Measurements from ENCODE around the gene PRKAG2.
A peak's percentile ranks its signal among the peaks of the same experiment; 100 is the strongest.

The PRKAG2 gene

DNA sequence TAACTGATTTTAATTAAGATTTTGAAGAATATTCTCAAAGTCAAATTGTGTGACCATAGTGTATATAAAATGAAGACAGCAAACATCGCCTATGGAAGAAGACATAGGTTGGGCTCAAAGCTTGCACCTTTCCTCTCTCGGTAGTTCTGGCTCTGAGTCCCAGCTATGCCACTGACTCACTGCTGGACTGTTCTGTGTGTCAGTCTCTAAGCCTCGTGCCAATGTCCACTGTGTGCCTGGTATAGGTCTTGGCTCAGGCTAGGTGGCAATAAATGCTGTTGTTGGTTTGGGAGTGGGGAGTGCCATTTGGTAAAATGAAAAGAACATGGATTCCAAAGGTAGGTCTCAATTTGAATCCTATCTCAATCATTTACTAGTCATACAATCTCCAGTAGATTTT is 219.7 kb downstream of the PRKAG2 start:
- no peak overlapping the region for H3K4me3 Mint-ChIP-seq
- no peaks in the 10 kb centered on the region for H3K27me3 Mint-ChIP-seq
- H3K27ac Mint-ChIP-seq, result no peak overlapping the region
- H3K36me3 Mint-ChIP-seq, result no peaks in the 10 kb centered on the region
- H3K9me3 Mint-ChIP-seq, result no peaks in the 10 kb centered on the region
- no peaks in the 10 kb centered on the region for H3K4me1 Mint-ChIP-seq

DNA sequence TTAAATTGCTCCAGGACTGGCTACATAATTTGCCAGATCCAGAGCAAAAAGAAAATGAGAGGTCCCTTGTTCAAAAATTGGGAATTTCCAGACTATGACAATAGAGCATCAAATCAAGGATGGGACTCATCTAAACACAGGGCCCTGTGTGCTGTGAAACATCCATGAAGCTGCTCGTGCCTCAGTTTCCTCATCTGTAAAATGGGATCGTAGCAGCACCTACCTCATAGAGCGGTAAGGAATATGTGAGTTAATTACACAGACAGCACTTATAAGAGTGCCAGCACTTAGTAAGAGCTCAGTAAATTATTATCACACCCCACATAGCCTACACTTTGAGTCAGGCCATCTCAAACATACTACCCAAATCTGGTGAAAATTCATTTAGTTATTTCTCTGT is 221.4 kb downstream of the PRKAG2 start:
- Mint-ChIP-seq H3K36me3 (no peaks in the 10 kb centered on the region), H3K9me3 (no peaks in the 10 kb centered on the region), H3K4me3 (no peak overlapping the region), H3K4me1 (no peaks in the 10 kb centered on the region), H3K27ac (no peak overlapping the region), H3K27me3 (no peaks in the 10 kb centered on the region)

- peaks cover 5% of the 10 kb centered on the region for H3K36me3 Mint-ChIP-seq
- no peak overlapping the region for H3K4me3 Mint-ChIP-seq
- no peaks in the 10 kb centered on the region for H3K9me3 Mint-ChIP-seq
- H3K27me3 Mint-ChIP-seq, result no peaks in the 10 kb centered on the region
- no peak overlapping the region for H3K27ac Mint-ChIP-seq
- no peaks in the 10 kb centered on the region for H3K4me1 Mint-ChIP-seq
Observed at GRCh38 chr7:151652111-151652510, 224.8 kb downstream of the PRKAG2 start.

- peaks cover 9% of the 10 kb centered on the region for H3K36me3 Mint-ChIP-seq
- H3K27ac Mint-ChIP-seq, result no peak overlapping the region
- no peaks in the 10 kb centered on the region for H3K4me1 Mint-ChIP-seq
- no peaks in the 10 kb centered on the region for H3K27me3 Mint-ChIP-seq
- no peak overlapping the region for H3K4me3 Mint-ChIP-seq
- H3K9me3 Mint-ChIP-seq, result no peaks in the 10 kb centered on the region
Observed at GRCh38 chr7:151650161-151650560, 226.8 kb downstream of the PRKAG2 start.

DNA sequence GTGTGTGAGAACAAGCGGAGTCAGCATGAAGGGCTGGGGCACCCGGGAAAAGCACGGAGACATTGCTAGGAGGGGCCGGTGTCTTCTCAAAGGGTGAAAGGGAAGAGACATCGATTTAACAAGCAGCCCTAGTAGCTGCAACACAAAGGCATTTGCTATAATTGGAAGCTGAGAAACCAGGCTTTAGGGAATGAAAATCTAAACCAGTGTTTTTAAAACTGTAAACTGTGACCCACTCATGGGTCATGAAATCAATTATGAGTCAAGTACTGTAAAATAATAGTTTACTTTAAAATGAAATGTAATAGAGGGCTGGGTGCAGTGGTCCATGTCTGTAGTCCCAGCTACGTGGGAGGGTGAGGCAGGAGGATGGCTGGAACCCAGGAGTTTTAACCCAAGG is 228.5 kb downstream of the PRKAG2 start:
- Mint-ChIP-seq H3K4me1 (no peaks in the 10 kb centered on the region), H3K36me3 (peaks cover 9% of the 10 kb centered on the region), H3K4me3 (no peak overlapping the region), H3K27ac (no peak overlapping the region), H3K27me3 (no peaks in the 10 kb centered on the region), H3K9me3 (no peaks in the 10 kb centered on the region)

DNA sequence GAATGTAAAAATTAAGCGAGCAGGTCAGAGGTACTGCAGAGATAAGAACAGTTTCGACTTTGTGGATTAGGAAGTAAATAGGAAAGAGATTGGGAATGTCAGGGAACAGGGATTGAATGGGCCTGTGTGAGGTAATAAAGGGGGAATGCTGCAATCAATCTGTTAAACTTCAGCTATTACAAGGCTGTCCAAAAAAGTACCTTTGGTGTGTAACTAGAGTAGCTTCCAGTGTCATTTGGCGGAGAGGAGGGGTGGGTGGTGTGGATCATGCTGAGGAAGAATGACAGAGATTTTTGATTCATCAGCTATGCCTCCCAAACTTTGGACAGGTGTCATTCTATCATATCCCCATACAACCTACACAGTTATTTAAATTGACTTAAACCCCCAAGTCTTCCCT is 229.0 kb downstream of the PRKAG2 start:
- H3K27ac Mint-ChIP-seq, result no peak overlapping the region
- H3K9me3 Mint-ChIP-seq, result no peaks in the 10 kb centered on the region
- H3K4me3 Mint-ChIP-seq, result no peak overlapping the region
- H3K36me3 Mint-ChIP-seq, result peaks cover 9% of the 10 kb centered on the region
- no peaks in the 10 kb centered on the region for H3K27me3 Mint-ChIP-seq
- no peaks in the 10 kb centered on the region for H3K4me1 Mint-ChIP-seq

- Mint-ChIP-seq H3K27ac (no peak overlapping the region), H3K27me3 (no peaks in the 10 kb centered on the region), H3K9me3 (no peaks in the 10 kb centered on the region), H3K36me3 (peaks cover 9% of the 10 kb centered on the region), H3K4me1 (no peaks in the 10 kb centered on the region), H3K4me3 (no peak overlapping the region)
Observed at GRCh38 chr7:151647006-151647405, 229.9 kb downstream of the PRKAG2 start.

DNA sequence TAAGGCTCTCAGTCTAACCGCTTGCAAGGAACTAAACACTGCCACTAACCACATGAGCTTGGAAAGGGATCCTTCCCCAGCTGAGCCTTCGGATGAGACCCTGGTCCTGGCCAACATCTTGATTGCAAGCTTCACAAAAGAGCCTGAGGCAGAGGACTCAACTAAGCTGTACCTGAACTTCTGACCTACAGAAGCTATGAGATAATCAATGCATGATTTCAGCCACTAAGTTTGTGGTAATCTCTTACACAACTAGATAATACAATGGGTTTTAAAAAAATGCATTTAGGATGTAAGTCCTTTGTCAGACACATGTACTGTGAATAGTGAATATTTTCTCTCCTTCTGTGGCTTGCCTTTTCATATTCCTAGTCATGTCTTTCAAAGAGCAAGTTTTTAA is 231.6 kb downstream of the PRKAG2 start:
- no peaks in the 10 kb centered on the region for H3K9me3 Mint-ChIP-seq
- no peak overlapping the region for H3K4me3 Mint-ChIP-seq
- no peak overlapping the region for H3K27ac Mint-ChIP-seq
- H3K27me3 Mint-ChIP-seq, result no peaks in the 10 kb centered on the region
- H3K36me3 Mint-ChIP-seq, result peaks cover 9% of the 10 kb centered on the region
- no peaks in the 10 kb centered on the region for H3K4me1 Mint-ChIP-seq

GRCh38 chr7:151644554-151644953 is 232.4 kb downstream of the PRKAG2 start:
- H3K4me1 Mint-ChIP-seq, result no peaks in the 10 kb centered on the region

DNA sequence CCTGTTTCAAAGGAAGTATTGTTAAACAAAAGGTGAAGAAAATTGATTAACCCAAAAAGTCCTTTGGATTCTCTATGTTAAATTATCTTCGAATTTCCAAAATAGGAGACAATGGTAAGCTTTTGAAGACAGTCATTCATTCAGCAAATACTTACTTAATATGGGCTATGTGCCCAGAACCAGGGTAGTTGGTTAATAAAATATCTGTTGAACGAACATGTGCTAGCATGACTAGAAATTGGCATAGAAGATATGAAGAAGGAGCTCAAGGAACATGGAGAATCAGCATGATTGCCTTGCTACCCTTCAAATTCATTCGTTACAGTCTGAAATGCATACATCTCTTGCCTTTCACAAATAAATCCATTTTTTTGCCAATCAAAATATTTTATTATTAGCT is 234.2 kb downstream of the PRKAG2 start:
- Mint-ChIP-seq H3K36me3 (peaks cover 8% of the 10 kb centered on the region), H3K9me3 (no peaks in the 10 kb centered on the region), H3K27me3 (no peaks in the 10 kb centered on the region), H3K4me3 (no peak overlapping the region), H3K4me1 (no peaks in the 10 kb centered on the region), H3K27ac (no peak overlapping the region)

More at GRCh38 chr7:151644554-151644953, 232.4 kb downstream of the PRKAG2 start:
- no peak overlapping the region for H3K27ac Mint-ChIP-seq
- no peak overlapping the region for H3K4me3 Mint-ChIP-seq
- H3K36me3 Mint-ChIP-seq, result peaks cover 9% of the 10 kb centered on the region
- no peaks in the 10 kb centered on the region for H3K27me3 Mint-ChIP-seq
- no peaks in the 10 kb centered on the region for H3K9me3 Mint-ChIP-seq

- H3K27ac Mint-ChIP-seq, result no peak overlapping the region
- peaks cover 3% of the 10 kb centered on the region for H3K36me3 Mint-ChIP-seq
- no peak overlapping the region for H3K4me3 Mint-ChIP-seq
- no peaks in the 10 kb centered on the region for H3K4me1 Mint-ChIP-seq
- H3K9me3 Mint-ChIP-seq, result no peaks in the 10 kb centered on the region
- no peaks in the 10 kb centered on the region for H3K27me3 Mint-ChIP-seq
Observed at GRCh38 chr7:151641587-151641986, 235.3 kb downstream of the PRKAG2 start.

GRCh38 chr7:151637781-151638261 is 239.1 kb downstream of the PRKAG2 start:
- H3K36me3 Mint-ChIP-seq, result peaks cover 2% of the 10 kb centered on the region
- no peaks in the 10 kb centered on the region for H3K27me3 Mint-ChIP-seq
- H3K9me3 Mint-ChIP-seq, result no peaks in the 10 kb centered on the region
- peak overlapping the region; percentile 65 for H3K27ac Mint-ChIP-seq
- H3K4me3 Mint-ChIP-seq, result no peak overlapping the region
- peaks cover 6% of the 10 kb centered on the region for H3K4me1 Mint-ChIP-seq

DNA sequence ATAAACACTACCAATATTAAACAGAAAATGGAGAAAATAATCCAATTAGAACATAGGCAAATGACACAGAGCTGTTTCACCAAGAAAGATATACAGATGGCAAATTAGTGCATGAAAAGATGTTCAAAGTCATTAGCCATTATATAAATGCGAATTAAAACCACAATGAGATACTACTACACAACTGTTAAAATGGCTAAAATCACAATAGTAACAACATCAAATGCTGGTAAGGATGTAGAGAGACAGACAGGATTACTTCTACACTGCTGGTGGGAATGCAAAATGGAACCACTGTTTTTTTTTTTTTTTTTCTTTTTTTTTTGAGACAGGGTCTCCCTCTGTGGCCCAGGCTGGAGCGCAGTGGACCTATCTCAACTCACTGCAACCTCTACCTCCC is 242.3 kb downstream of the PRKAG2 start:
- Mint-ChIP-seq H3K27me3 (no peaks in the 10 kb centered on the region), H3K4me1 (peaks cover 29% of the 10 kb centered on the region), H3K4me3 (no peak overlapping the region), H3K27ac (peak overlapping the region; percentile 65), H3K9me3 (no peaks in the 10 kb centered on the region), H3K36me3 (peaks cover 2% of the 10 kb centered on the region)

DNA sequence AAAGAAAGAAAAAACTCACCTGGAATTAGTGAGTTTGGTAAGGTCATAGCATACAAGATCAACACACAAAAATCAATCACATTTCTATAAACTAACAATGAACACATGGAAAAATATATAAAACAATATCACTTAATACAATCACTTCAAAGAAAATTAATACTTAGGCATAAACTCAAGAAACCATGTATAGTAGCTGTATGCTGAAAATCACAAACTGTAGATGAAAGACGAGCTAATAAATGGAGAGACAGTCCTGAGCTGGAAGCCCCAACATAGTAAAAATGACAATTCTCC is 243.5 kb downstream of the PRKAG2 start:
- peak overlapping the region; percentile 97 for H3K27ac Mint-ChIP-seq
- no peaks in the 10 kb centered on the region for H3K9me3 Mint-ChIP-seq
- no peaks in the 10 kb centered on the region for H3K27me3 Mint-ChIP-seq
- H3K4me3 Mint-ChIP-seq, result peak overlapping the region; percentile 95
- H3K4me1 Mint-ChIP-seq, result peaks cover 37% of the 10 kb centered on the region
- H3K36me3 Mint-ChIP-seq, result peaks cover 2% of the 10 kb centered on the region

GRCh38 chr7:151632750-151633515 is 244.0 kb downstream of the PRKAG2 start:
- no peaks in the 10 kb centered on the region for H3K9me3 Mint-ChIP-seq
- H3K27ac Mint-ChIP-seq, result peak overlapping the region; percentile 97
- H3K4me1 Mint-ChIP-seq, result peaks cover 37% of the 10 kb centered on the region
- peak overlapping the region; percentile 95 for H3K4me3 Mint-ChIP-seq
- no peaks in the 10 kb centered on the region for H3K27me3 Mint-ChIP-seq
- peaks cover 2% of the 10 kb centered on the region for H3K36me3 Mint-ChIP-seq

- H3K4me1 Mint-ChIP-seq, result peaks cover 37% of the 10 kb centered on the region
Observed at GRCh38 chr7:151631953-151632749, 244.8 kb downstream of the PRKAG2 start.

More at GRCh38 chr7:151631953-151632749, 244.8 kb downstream of the PRKAG2 start:
- H3K36me3 Mint-ChIP-seq, result peaks cover 2% of the 10 kb centered on the region
- H3K9me3 Mint-ChIP-seq, result no peaks in the 10 kb centered on the region
- peak overlapping the region; percentile 97 for H3K27ac Mint-ChIP-seq
- H3K4me3 Mint-ChIP-seq, result peak overlapping the region; percentile 95
- H3K27me3 Mint-ChIP-seq, result no peaks in the 10 kb centered on the region

Data from activated naive CD4-positive, alpha-beta T cell treated with anti-CD3 and anti-CD28 coated beads, Interleukin-2, amount 50 U/mL, for 24 hours (primary cell).